ENCODE measurements around the gene ADAMTS19. TPM values are rescaled to one million over a fixed set of nuclear protein-coding genes. Genes with fewer than 3 reads are reported as not detected.

Gene ADAMTS19, protein sequence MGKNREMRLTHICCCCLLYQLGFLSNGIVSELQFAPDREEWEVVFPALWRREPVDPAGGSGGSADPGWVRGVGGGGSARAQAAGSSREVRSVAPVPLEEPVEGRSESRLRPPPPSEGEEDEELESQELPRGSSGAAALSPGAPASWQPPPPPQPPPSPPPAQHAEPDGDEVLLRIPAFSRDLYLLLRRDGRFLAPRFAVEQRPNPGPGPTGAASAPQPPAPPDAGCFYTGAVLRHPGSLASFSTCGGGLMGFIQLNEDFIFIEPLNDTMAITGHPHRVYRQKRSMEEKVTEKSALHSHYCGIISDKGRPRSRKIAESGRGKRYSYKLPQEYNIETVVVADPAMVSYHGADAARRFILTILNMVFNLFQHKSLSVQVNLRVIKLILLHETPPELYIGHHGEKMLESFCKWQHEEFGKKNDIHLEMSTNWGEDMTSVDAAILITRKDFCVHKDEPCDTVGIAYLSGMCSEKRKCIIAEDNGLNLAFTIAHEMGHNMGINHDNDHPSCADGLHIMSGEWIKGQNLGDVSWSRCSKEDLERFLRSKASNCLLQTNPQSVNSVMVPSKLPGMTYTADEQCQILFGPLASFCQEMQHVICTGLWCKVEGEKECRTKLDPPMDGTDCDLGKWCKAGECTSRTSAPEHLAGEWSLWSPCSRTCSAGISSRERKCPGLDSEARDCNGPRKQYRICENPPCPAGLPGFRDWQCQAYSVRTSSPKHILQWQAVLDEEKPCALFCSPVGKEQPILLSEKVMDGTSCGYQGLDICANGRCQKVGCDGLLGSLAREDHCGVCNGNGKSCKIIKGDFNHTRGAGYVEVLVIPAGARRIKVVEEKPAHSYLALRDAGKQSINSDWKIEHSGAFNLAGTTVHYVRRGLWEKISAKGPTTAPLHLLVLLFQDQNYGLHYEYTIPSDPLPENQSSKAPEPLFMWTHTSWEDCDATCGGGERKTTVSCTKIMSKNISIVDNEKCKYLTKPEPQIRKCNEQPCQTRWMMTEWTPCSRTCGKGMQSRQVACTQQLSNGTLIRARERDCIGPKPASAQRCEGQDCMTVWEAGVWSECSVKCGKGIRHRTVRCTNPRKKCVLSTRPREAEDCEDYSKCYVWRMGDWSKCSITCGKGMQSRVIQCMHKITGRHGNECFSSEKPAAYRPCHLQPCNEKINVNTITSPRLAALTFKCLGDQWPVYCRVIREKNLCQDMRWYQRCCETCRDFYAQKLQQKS
- polyA plus RNA-seq (2013): 0.86 and 0.94 TPM in 2 replicates

DNA sequence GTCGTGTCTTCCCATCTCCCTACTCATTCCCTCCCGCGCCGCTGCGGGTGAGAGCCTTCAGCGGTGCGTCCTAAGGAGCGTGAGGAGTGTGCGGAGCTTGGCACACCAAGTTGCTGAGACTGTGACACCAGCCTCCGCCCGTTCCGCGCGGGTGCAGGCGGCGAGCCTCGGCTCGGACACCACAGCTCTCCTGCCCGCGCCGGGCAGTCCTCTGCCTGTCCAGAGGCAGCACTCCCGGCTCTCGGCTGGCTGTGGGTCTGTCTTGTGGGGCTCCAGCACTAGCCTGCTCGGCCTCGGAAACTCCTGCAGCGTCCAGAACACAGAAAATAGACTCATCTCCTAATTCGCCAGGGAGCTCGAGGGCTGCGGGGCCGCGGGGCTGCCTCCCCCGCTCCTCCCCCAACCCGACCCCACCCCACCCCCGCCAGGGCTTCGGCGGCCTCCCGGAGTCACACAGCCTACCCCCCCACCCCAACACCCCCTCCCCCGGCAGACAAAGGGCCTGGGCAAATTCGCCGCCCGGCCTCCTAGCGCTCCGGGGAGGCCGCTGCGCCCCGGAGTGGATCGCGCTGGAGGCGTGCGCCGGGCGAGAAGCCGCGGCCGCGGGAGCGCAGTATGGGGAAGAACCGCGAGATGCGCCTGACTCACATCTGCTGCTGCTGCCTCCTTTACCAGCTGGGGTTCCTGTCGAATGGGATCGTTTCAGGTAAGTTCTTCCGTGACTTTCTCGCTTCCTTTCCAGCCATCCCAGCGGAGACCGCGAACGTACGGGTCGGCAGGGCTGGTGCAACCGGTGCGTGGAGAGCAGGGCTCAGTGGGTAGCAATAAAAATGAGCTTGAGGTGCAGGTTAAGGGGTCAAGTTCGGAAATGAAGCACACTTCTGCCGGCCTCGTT is at the start of gene ADAMTS19:
TSS of gene ADAMTS19 (plus strand) at position 522 of the 895 bp plus-strand sequence. CDS start at position 616, 94 bp downstream.
- Histone ChIP-seq H3K79me2 (ENCODE audit: control insufficient read depth, insufficient read depth, low read length, poor library complexity) (no peaks in the 10 kb centered on the region), H4K8ac (ENCODE audit: low read depth, low read length) (peak within 1 kb of the TSS; percentile 66), H3K4ac (ENCODE audit: low read depth, low read length) (peak within 1 kb of the TSS; percentile 31), H3K4me3 (ENCODE audit: low read depth, low read length) (peak within 1 kb of the TSS; percentile 81), H3K27ac (ENCODE audit: low read depth, low read length) (no peak within 1 kb of the TSS), H3K4me2 (ENCODE audit: low read length) (peak within 1 kb of the TSS; percentile 100), H3K23ac (ENCODE audit: low read length) (no peak within 1 kb of the TSS), H2AK5ac (ENCODE audit: low read length) (no peak within 1 kb of the TSS), H3K9ac (ENCODE audit: low read length) (peak within 1 kb of the TSS; percentile 81), H2AFZ (ENCODE audit: insufficient read depth, low read length, poor library complexity) (peak within 1 kb of the TSS; percentile 87), H3K36me3 (ENCODE audit: control insufficient read depth in 1 of 2, insufficient read depth in 2 of 2, low read length in 2 of 2) (no peaks in the 10 kb centered on the region), H2BK120ac (ENCODE audit: insufficient read depth, low read length, poor library complexity) (peak within 1 kb of the TSS; percentile 38), H3K4me1 (ENCODE audit: control insufficient read depth in 1 of 2, insufficient read depth in 2 of 2, low read length in 2 of 2) (peaks cover 4 to 8% of the 10 kb centered on the region in 2 experiments), H4K91ac (ENCODE audit: low read depth, low read length) (no peak within 1 kb of the TSS), H3K14ac (ENCODE audit: low read length) (peak within 1 kb of the TSS; percentile 30), H3K9me3 (ENCODE audit: insufficient read depth, low read depth, low read length) (no peaks in the 10 kb centered on the region), H2BK5ac (ENCODE audit: low read depth, low read length, poor library complexity) (no peak within 1 kb of the TSS), H3K27me3 (ENCODE audit: insufficient read depth, low read length) (no peaks in the 10 kb centered on the region), H2BK12ac (ENCODE audit: low read length) (peak within 1 kb of the TSS; percentile 51), H3K79me1 (ENCODE audit: low read length) (no peaks in the 10 kb centered on the region), H4K12ac (ENCODE audit: low read depth, low read length) (peak within 1 kb of the TSS; percentile 7), H3K18ac (ENCODE audit: low read length) (peak within 1 kb of the TSS; percentile 54)
- DNase-seq: peak; percentile 40 to 55
- WGBS (ENCODE audit: extremely low coverage, insufficient coverage, insufficient read length): no CpG with 5 or more reads among the region's 75 CpGs

DNA sequence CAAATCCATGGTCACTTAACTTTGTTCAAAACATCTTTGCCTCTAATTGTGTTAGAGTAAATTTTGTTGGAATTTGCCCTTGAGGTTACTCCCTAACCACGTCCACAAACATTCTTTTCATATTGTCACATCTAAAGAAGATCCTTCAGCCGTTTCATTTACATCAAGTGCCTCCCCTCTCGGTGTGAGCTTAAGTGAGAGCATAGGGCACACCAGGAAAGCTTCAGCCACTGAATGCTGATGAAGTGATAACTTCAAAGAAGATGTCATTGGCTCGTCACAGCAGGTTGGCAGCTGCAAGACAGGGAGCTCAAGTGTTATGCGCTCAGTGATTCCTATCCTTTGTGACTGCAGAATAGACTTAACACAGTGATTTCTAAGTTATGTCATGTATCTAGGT is 49.6 kb upstream of the ADAMTS19 start:
- Histone ChIP-seq H3K4ac (ENCODE audit: low read depth, low read length) (no peak overlapping the region), H3K4me3 (ENCODE audit: low read depth, low read length) (no peak overlapping the region), H4K91ac (ENCODE audit: low read depth, low read length) (no peak overlapping the region), H3K14ac (ENCODE audit: low read length) (no peak overlapping the region), H4K12ac (ENCODE audit: low read depth, low read length) (no peak overlapping the region), H2AFZ (ENCODE audit: insufficient read depth, low read length, poor library complexity) (no peak overlapping the region), H2BK120ac (ENCODE audit: insufficient read depth, low read length, poor library complexity) (no peak overlapping the region), H3K9me3 (ENCODE audit: insufficient read depth, low read depth, low read length) (no peaks in the 10 kb centered on the region), H3K18ac (ENCODE audit: low read length) (no peak overlapping the region), H3K27me3 (ENCODE audit: insufficient read depth, low read length) (no peaks in the 10 kb centered on the region), H2BK5ac (ENCODE audit: low read depth, low read length, poor library complexity) (no peak overlapping the region), H3K79me1 (ENCODE audit: low read length) (no peaks in the 10 kb centered on the region), H3K79me2 (ENCODE audit: control insufficient read depth, insufficient read depth, low read length, poor library complexity) (no peaks in the 10 kb centered on the region), H3K23ac (ENCODE audit: low read length) (no peak overlapping the region), H2AK5ac (ENCODE audit: low read length) (no peak overlapping the region), H3K4me1 (ENCODE audit: control insufficient read depth in 1 of 2, insufficient read depth in 2 of 2, low read length in 2 of 2) (peaks cover 0 to 2% of the 10 kb centered on the region in 2 experiments), H3K27ac (ENCODE audit: low read depth, low read length) (no peak overlapping the region), H3K36me3 (ENCODE audit: control insufficient read depth in 1 of 2, insufficient read depth in 2 of 2, low read length in 2 of 2) (no peaks in the 10 kb centered on the region), H3K4me2 (ENCODE audit: low read length) (no peak overlapping the region), H3K9ac (ENCODE audit: low read length) (no peak overlapping the region), H2BK12ac (ENCODE audit: low read length) (no peak overlapping the region), H4K8ac (ENCODE audit: low read depth, low read length) (no peak overlapping the region)
- peak; percentile 11 to 52 for DNase-seq
- no CpG with 5 or more reads among the region's 5 CpGs for WGBS (ENCODE audit: extremely low coverage, insufficient coverage, insufficient read length)

DNA sequence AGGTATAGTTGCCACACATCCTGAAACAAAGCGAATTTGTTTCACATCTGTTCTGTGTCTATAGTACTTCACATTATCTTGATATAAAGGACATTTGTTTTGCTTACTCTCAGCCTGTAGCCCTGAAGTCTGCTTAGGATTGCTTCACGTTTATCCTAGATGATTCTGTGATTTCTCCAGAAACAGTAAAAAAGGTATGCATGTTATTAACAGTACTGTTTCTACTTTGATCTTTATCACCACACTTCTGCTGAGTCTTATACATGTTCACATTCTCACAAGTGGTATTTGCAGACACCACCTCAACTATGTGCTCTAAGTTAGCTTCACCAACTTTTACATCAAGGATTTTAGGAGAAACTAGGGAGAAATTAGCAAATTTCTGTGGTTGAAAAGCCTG is 47.4 kb upstream of the ADAMTS19 start:
- Histone ChIP-seq H3K9me3 (ENCODE audit: insufficient read depth, low read depth, low read length) (no peaks in the 10 kb centered on the region), H3K23ac (ENCODE audit: low read length) (no peak overlapping the region), H3K4me1 (ENCODE audit: control insufficient read depth in 1 of 2, insufficient read depth in 2 of 2, low read length in 2 of 2) (peaks cover 0 to 2% of the 10 kb centered on the region in 2 experiments), H3K4me3 (ENCODE audit: low read depth, low read length) (no peak overlapping the region), H4K91ac (ENCODE audit: low read depth, low read length) (no peak overlapping the region), H2AK5ac (ENCODE audit: low read length) (no peak overlapping the region), H4K8ac (ENCODE audit: low read depth, low read length) (no peak overlapping the region), H3K27ac (ENCODE audit: low read depth, low read length) (no peak overlapping the region), H3K4ac (ENCODE audit: low read depth, low read length) (no peak overlapping the region), H4K12ac (ENCODE audit: low read depth, low read length) (no peak overlapping the region), H2AFZ (ENCODE audit: insufficient read depth, low read length, poor library complexity) (no peak overlapping the region), H2BK120ac (ENCODE audit: insufficient read depth, low read length, poor library complexity) (no peak overlapping the region), H3K18ac (ENCODE audit: low read length) (no peak overlapping the region), H2BK5ac (ENCODE audit: low read depth, low read length, poor library complexity) (no peak overlapping the region), H3K79me1 (ENCODE audit: low read length) (no peaks in the 10 kb centered on the region), H3K36me3 (ENCODE audit: control insufficient read depth in 1 of 2, insufficient read depth in 2 of 2, low read length in 2 of 2) (no peaks in the 10 kb centered on the region), H3K79me2 (ENCODE audit: control insufficient read depth, insufficient read depth, low read length, poor library complexity) (no peaks in the 10 kb centered on the region), H3K4me2 (ENCODE audit: low read length) (no peak overlapping the region), H3K9ac (ENCODE audit: low read length) (no peak overlapping the region), H3K27me3 (ENCODE audit: insufficient read depth, low read length) (no peaks in the 10 kb centered on the region), H3K14ac (ENCODE audit: low read length) (no peak overlapping the region), H2BK12ac (ENCODE audit: low read length) (no peak overlapping the region)
- no peak for DNase-seq
- WGBS (ENCODE audit: extremely low coverage, insufficient coverage, insufficient read length): no CpG with 5 or more reads among the region's 2 CpGs

Measured in trophoblast cell (in vitro differentiated cells and primary cell).